HepG2 (cell line): ENCODE results near the gene LSR. TPM values are rescaled to one million over a fixed set of nuclear protein-coding genes. Genes with fewer than 3 reads are reported as not detected.

Source experiments
- CEBPG ChIP-seq: IDR thresholded peaks from 2 replicates; pipeline ENCODE4 v1.6.1; 2016
- FOXJ3 ChIP-seq: sonication (generic); formaldehyde crosslinking; IDR thresholded peaks from 2 replicates; pipeline ENCODE4 v1.4.0; 2020; ENCODE audit warnings: missing genetic modification reagents, mild to moderate bottlenecking, borderline replicate concordance
- GABPB1 ChIP-seq: IDR thresholded peaks from 2 replicates; pipeline ENCODE4 v1.6.1; 2016; ENCODE audit warnings: mild to moderate bottlenecking, missing genetic modification reagents, moderate library complexity, missing compliant biosample characterization
- GATA4 ChIP-seq: sonication (generic); IDR thresholded peaks from 2 replicates; pipeline ENCODE4 v1.6.1; 2016; ENCODE audit warnings: antibody characterized with exemption, low read depth, borderline replicate concordance
- MED1 ChIP-seq: sonication (generic); formaldehyde crosslinking; IDR thresholded peaks from 2 replicates; pipeline ENCODE4 v1.4.0; 2020; ENCODE audit warnings: missing genetic modification reagents
- SOX5 ChIP-seq: IDR thresholded peaks from 2 replicates; pipeline ENCODE4 v1.6.1; 2016; ENCODE audit warnings: borderline replicate concordance
- ZNF24 ChIP-seq: fragments of 450-650 bp; IDR thresholded peaks from 2 replicates; pipeline ENCODE4 v1.6.1; 2017; ENCODE audit warnings: antibody characterized with exemption, mild to moderate bottlenecking
- ZNF292 ChIP-seq: sonication (generic); formaldehyde crosslinking; IDR thresholded peaks from 2 replicates; pipeline ENCODE4 v1.8.1; 2022; ENCODE audit warnings: mild to moderate bottlenecking, low read depth, missing genetic modification reagents, borderline replicate concordance
- ZNF431 ChIP-seq: sonication (generic); formaldehyde crosslinking; IDR thresholded peaks from 2 replicates; pipeline ENCODE4 v1.9.0; 2022; ENCODE audit warnings: missing genetic modification reagents, low read depth, mild to moderate bottlenecking, borderline replicate concordance
- ZNF451 ChIP-seq: sonication (generic); formaldehyde crosslinking; IDR thresholded peaks from 2 replicates; pipeline ENCODE4 v1.5.0; 2020; ENCODE audit warnings: mild to moderate bottlenecking, missing genetic modification reagents
- ZNF75D ChIP-seq: sonication (generic); formaldehyde crosslinking; IDR thresholded peaks from 2 replicates; pipeline ENCODE4 v1.8.1; 2023; ENCODE audit warnings: missing genetic modification reagents, mild to moderate bottlenecking, borderline replicate concordance
- ZNF768 ChIP-seq: sonication (generic); formaldehyde crosslinking; IDR thresholded peaks from 2 replicates; pipeline ENCODE4 v1.4.0; 2020; ENCODE audit warnings: missing genetic modification reagents
- ZSCAN30 ChIP-seq: sonication (generic); formaldehyde crosslinking; IDR thresholded peaks from 2 replicates; pipeline ENCODE4 v1.5.0; 2020; ENCODE audit warnings: mild to moderate bottlenecking, missing genetic modification reagents
- polyA plus RNA-seq, 8 experiments: library from polyadenylated mRNA; depleted of rRNA in 3 of 8; stranded (reverse) in 7 of 8; unstranded in 1 of 8; fragments of >200 nt; fragmentation: Illumina TruSeq in 4 of 8; extraction: Trizol in 4 of 8; gene quantifications; 2 replicates each; pipeline versions ENCODE4 v1.2.1 to v1.2.3, GENCODE V29; 2011 to 2016; ENCODE audit warnings: low read depth in 4 of 8, missing spikeins in 1 of 8, mixed read lengths in 1 of 8; ENCODE audit not compliant: insufficient read depth in 1 of 8
- total RNA-seq, 5 experiments: library from RNA; depleted of rRNA; stranded (reverse); fragments of >200 nt; fragmentation: Illumina TruSeq; extraction: Trizol; gene quantifications; 2 replicates each; pipeline ENCODE4 v1.2.3, GENCODE V29; 2016; ENCODE audit warnings: low read depth in 1 of 5
- TF ChIP-seq, protein P1 (sequence below): sonication (generic); formaldehyde crosslinking; IDR thresholded peaks from 2 replicates; pipeline ENCODE4 v1.5.0; 2020; ENCODE audit warnings: mild to moderate bottlenecking, missing genetic modification reagents, borderline replicate concordance
- TF ChIP-seq, protein P2 (sequence below): IDR thresholded peaks from 2 replicates; pipeline ENCODE4 v1.6.1; 2016; ENCODE audit warnings: mild to moderate bottlenecking
- TF ChIP-seq, protein P3 (sequence below): IDR thresholded peaks from 2 replicates; pipeline ENCODE4 v1.6.1; 2018; ENCODE audit warnings: missing genetic modification reagents

Gene LSR
- total and polyA plus RNA-seq, 2 of the 13 experiments (the other 11 are each of a cell fraction or from before 2014, with no cell fraction given), result 29.2 to 79.2 TPM

DNA sequence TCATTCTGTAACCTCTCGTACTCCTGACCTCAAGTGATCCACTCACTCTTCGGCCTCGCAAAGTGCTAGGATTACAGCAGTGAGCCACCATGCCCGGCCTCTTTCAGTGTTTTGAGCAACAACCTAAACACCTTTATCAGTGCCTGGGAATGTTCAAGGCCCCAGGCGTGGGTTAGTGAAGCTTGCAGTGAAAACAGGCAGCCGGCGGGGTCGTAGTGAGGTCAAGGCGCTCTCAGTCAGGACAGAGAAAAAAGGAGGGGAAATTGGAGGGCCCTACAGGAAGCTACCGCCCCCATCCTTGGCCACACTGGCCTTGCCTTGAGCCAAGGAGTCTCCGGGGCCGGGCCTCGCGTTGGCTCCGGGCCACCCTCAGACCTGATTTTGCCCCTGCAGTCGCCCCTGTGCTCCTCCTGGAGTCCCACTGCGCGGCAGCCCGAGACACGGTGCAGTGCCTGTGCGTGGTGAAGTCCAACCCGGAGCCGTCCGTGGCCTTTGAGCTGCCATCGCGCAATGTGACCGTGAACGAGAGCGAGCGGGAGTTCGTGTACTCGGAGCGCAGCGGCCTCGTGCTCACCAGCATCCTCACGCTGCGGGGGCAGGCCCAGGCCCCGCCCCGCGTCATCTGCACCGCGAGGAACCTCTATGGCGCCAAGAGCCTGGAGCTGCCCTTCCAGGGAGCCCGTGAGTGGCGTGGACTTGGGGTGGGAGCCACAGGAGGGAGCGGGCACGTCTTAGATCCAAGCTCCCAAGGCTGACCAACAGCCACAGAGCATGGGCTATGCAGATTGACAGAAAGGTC is 60.9 kb downstream of the LSR start (continued):
- TF ChIP-seq, protein P1, sequence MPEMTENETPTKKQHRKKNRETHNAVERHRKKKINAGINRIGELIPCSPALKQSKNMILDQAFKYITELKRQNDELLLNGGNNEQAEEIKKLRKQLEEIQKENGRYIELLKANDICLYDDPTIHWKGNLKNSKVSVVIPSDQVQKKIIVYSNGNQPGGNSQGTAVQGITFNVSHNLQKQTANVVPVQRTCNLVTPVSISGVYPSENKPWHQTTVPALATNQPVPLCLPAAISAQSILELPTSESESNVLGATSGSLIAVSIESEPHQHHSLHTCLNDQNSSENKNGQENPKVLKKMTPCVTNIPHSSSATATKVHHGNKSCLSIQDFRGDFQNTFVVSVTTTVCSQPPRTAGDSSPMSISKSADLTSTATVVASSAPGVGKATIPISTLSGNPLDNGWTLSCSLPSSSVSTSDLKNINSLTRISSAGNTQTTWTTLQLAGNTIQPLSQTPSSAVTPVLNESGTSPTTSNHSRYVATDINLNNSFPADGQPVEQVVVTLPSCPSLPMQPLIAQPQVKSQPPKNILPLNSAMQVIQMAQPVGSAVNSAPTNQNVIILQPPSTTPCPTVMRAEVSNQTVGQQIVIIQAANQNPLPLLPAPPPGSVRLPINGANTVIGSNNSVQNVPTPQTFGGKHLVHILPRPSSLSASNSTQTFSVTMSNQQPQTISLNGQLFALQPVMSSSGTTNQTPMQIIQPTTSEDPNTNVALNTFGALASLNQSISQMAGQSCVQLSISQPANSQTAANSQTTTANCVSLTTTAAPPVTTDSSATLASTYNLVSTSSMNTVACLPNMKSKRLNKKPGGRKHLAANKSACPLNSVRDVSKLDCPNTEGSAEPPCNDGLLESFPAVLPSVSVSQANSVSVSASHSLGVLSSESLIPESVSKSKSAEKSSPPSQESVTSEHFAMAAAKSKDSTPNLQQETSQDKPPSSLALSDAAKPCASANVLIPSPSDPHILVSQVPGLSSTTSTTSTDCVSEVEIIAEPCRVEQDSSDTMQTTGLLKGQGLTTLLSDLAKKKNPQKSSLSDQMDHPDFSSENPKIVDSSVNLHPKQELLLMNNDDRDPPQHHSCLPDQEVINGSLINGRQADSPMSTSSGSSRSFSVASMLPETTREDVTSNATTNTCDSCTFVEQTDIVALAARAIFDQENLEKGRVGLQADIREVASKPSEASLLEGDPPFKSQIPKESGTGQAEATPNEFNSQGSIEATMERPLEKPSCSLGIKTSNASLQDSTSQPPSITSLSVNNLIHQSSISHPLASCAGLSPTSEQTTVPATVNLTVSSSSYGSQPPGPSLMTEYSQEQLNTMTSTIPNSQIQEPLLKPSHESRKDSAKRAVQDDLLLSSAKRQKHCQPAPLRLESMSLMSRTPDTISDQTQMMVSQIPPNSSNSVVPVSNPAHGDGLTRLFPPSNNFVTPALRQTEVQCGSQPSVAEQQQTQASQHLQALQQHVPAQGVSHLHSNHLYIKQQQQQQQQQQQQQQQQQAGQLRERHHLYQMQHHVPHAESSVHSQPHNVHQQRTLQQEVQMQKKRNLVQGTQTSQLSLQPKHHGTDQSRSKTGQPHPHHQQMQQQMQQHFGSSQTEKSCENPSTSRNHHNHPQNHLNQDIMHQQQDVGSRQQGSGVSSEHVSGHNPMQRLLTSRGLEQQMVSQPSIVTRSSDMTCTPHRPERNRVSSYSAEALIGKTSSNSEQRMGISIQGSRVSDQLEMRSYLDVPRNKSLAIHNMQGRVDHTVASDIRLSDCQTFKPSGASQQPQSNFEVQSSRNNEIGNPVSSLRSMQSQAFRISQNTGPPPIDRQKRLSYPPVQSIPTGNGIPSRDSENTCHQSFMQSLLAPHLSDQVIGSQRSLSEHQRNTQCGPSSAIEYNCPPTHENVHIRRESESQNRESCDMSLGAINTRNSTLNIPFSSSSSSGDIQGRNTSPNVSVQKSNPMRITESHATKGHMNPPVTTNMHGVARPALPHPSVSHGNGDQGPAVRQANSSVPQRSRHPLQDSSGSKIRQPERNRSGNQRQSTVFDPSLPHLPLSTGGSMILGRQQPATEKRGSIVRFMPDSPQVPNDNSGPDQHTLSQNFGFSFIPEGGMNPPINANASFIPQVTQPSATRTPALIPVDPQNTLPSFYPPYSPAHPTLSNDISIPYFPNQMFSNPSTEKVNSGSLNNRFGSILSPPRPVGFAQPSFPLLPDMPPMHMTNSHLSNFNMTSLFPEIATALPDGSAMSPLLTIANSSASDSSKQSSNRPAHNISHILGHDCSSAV (CRISPR knock-in tag), result no peak
- TF ChIP-seq ZNF768 (CRISPR knock-in tag), result peak; percentile 11; the same call in 1 of the 2 replicates
- peak; percentile 76 for TF ChIP-seq MED1 (CRISPR knock-in tag)
- no peak for TF ChIP-seq ZNF24
- peak; percentile 22; the same call in 1 of the 2 replicates for TF ChIP-seq GABPB1 (CRISPR knock-in tag)
- peak; percentile 51 for TF ChIP-seq CEBPG
- TF ChIP-seq ZNF451 (CRISPR knock-in tag), result no peak
- no peak for TF ChIP-seq ZNF431 (CRISPR knock-in tag)
- peak; percentile 38; the same call in 1 of the 2 replicates for TF ChIP-seq ZNF292 (CRISPR knock-in tag)
- peak; percentile 63; the same call in 1 of the 2 replicates for TF ChIP-seq FOXJ3
- peak; percentile 65; the same call in 1 of the 2 replicates for TF ChIP-seq SOX5 (CRISPR knock-in tag)
- TF ChIP-seq, protein P2, sequence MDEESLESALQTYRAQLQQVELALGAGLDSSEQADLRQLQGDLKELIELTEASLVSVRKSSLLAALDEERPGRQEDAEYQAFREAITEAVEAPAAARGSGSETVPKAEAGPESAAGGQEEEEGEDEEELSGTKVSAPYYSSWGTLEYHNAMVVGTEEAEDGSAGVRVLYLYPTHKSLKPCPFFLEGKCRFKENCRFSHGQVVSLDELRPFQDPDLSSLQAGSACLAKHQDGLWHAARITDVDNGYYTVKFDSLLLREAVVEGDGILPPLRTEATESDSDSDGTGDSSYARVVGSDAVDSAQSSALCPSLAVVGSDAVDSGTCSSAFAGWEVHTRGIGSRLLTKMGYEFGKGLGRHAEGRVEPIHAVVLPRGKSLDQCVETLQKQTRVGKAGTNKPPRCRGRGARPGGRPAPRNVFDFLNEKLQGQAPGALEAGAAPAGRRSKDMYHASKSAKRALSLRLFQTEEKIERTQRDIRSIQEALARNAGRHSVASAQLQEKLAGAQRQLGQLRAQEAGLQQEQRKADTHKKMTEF (CRISPR knock-in tag), result 0 out of 2 replicates have a peak, but pooled peaks have one; percentile 46
- no peak for TF ChIP-seq ZNF75D (CRISPR knock-in tag)
- no peak for TF ChIP-seq ZSCAN30 (CRISPR knock-in tag)
- TF ChIP-seq, protein P3, sequence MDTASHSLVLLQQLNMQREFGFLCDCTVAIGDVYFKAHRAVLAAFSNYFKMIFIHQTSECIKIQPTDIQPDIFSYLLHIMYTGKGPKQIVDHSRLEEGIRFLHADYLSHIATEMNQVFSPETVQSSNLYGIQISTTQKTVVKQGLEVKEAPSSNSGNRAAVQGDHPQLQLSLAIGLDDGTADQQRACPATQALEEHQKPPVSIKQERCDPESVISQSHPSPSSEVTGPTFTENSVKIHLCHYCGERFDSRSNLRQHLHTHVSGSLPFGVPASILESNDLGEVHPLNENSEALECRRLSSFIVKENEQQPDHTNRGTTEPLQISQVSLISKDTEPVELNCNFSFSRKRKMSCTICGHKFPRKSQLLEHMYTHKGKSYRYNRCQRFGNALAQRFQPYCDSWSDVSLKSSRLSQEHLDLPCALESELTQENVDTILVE (CRISPR knock-in tag), result no peak
- peak; percentile 44; the same call in 1 of the 2 replicates for TF ChIP-seq GATA4
